SK-N-SH treated with all-trans-retinoic acid at 6 μM for 48 hours (cell line): ENCODE data around the gene VCP.

ENCODE experiments used
- CSDC2 ChIP-seq: fragments of 250-450 bp; sonication (Bioruptor Pico); IDR thresholded peaks from 2 replicates; pipeline ENCODE4 v1.5.0; 2020; ENCODE audit warnings: mild to moderate bottlenecking, moderate library complexity
- PPARA ChIP-seq: fragments of 250-450 bp; sonication (Bioruptor Pico); IDR thresholded peaks from 2 replicates; pipeline ENCODE4 v1.5.0; 2020; ENCODE audit warnings: mild to moderate bottlenecking, borderline replicate concordance
- RARB ChIP-seq: fragments of 250-450 bp; sonication (Bioruptor Pico); IDR thresholded peaks from 2 replicates; pipeline ENCODE4 v1.8.0; 2021; ENCODE audit warnings: mild to moderate bottlenecking, moderate library complexity
- ZFP30 ChIP-seq: fragments of 450-650 bp; formaldehyde crosslinking; IDR thresholded peaks from 2 replicates; pipeline ENCODE4 v1.5.0; 2022; ENCODE audit warnings: mild to moderate bottlenecking, moderate library complexity
- TF ChIP-seq, protein P1 (sequence below): fragments of 250-450 bp; sonication (Bioruptor Pico); IDR thresholded peaks from 2 replicates; pipeline ENCODE4 v1.8.0; 2020; ENCODE audit warnings: mild to moderate bottlenecking, moderate library complexity, borderline replicate concordance

DNA sequence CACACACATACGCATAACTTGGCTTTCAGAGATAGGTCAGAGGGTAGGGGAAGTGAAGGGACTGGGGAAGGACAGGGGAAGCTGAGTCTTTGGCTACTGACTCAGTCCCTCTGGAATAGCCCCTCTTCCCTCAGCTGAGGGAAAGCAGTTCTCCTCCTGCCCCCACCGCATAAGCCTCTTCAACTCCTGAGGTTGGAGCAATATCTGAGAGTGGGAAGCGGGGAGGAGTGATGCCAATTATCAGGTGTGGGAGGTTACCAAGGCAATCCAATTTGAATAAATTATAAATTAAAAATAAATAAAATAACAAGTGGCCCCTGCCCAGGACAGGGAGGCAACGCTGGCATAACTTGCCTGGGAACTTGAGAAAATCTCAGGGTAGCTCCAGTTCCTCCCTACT lies 32.2 kb upstream of the VCP start:
- TF ChIP-seq PPARA (no peak), ZFP30 (CRISPR knock-in tag) (no peak), RARB (CRISPR knock-in tag) (no peak), CSDC2 (CRISPR knock-in tag) (no peak)
- TF ChIP-seq, protein P1, sequence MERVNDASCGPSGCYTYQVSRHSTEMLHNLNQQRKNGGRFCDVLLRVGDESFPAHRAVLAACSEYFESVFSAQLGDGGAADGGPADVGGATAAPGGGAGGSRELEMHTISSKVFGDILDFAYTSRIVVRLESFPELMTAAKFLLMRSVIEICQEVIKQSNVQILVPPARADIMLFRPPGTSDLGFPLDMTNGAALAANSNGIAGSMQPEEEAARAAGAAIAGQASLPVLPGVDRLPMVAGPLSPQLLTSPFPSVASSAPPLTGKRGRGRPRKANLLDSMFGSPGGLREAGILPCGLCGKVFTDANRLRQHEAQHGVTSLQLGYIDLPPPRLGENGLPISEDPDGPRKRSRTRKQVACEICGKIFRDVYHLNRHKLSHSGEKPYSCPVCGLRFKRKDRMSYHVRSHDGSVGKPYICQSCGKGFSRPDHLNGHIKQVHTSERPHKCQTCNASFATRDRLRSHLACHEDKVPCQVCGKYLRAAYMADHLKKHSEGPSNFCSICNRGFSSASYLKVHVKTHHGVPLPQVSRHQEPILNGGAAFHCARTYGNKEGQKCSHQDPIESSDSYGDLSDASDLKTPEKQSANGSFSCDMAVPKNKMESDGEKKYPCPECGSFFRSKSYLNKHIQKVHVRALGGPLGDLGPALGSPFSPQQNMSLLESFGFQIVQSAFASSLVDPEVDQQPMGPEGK = no peak
